ENCODE results near the gene AMIGO1. TPM values are rescaled to one million over a fixed set of nuclear protein-coding genes. Genes with fewer than 3 reads are reported as not detected.

The AMIGO1 gene
- total and polyA plus RNA-seq, 2 of the 8 experiments (the other 6 are each of a cell fraction or from before 2014, with no cell fraction given) = 1.5 to 2.7 TPM

GRCh38 chr1:109476825-109477224 is 32.7 kb downstream of the AMIGO1 start:
- H3K14ac ChIP-seq (ENCODE audit: insufficient read length) = no peak overlapping the region
- H3K56ac ChIP-seq (replicated peaks; ENCODE audit: insufficient read length, low read depth, low read length) = no peak overlapping the region
- H2BK5ac ChIP-seq (ENCODE audit: low read depth, low read length) = no peak overlapping the region
- H4K91ac ChIP-seq (replicated peaks; ENCODE audit: insufficient read length, low read length) = no peak overlapping the region
- no peaks in the 10 kb centered on the region for H3K36me3 ChIP-seq (ENCODE audit: control insufficient read depth in 2 of 4, insufficient read depth in 4 of 4, low read length in 3 of 4)
- H2BK15ac ChIP-seq (ENCODE audit: low read length) = no peak overlapping the region
- H3K9me3 ChIP-seq (ENCODE audit: insufficient read depth in 2 of 2, low read depth in 1 of 2, low read length in 1 of 2) = no peaks in the 10 kb centered on the region
- H3K27me3 ChIP-seq (replicated peaks in 1 of 4; ENCODE audit: control insufficient read depth in 3 of 4, extremely low read depth in 1 of 4, insufficient read depth in 3 of 4, low read length in 3 of 4) = peaks cover 0 to 5% (median under 1%) of the 10 kb centered on the region in 4 experiments; a peak in 3 of 7 replicates
- no peak overlapping the region for H2AFZ ChIP-seq (ENCODE audit: low read length)
- no peak overlapping the region for H3K27ac ChIP-seq (ENCODE audit: low read depth, low read length)
- ChIA-PET POLR2A (ENCODE audit: partially characterized antibody) (no interaction called here), CTCF (ENCODE audit: partially characterized antibody) (interaction anchor here (0.6 to 9.8 kb wide), 5 partner anchors 15 to 500 kb away, joined by 3 to 95 read pairs (median 3); partner anchors contain the start of gene CYB561D1)
- WGBS, 2 experiments (ENCODE audit: extremely low coverage in 1 of 2, insufficient coverage in 1 of 2, insufficient read length in 1 of 2, insufficient replicate concordance in 2 of 2, low coverage in 1 of 2, low lambda C conversion rate in 2 of 2, missing lambda C conversion rate in 1 of 2) = 89% methylated on average over 8 of the region's 8 CpGs; no CpG with 5 or more reads in 1 of the 2 experiments
- no peak overlapping the region for H2AK5ac ChIP-seq (ENCODE audit: low read depth, low read length)
- H4K8ac ChIP-seq (ENCODE audit: extremely low read depth, insufficient read depth, low read length) = no peak overlapping the region
- H3K79me2 ChIP-seq (ENCODE audit: control insufficient read depth in 1 of 2, insufficient read depth in 2 of 2, low read length in 2 of 2) = no peaks in the 10 kb centered on the region
- H3K9ac ChIP-seq (replicated peaks in 1 of 4; ENCODE audit: extremely low read depth in 1 of 4, low read depth in 3 of 4, low read length in 3 of 4) = no peak overlapping the region
- H2BK20ac ChIP-seq (ENCODE audit: low read length) = no peak overlapping the region
- DNase-seq (ENCODE audit: low read depth in 1 of 2, low spot score in 2 of 2) (no peak), FAIRE-seq (no peak)
- peaks cover 0 to 2% of the 10 kb centered on the region in 2 experiments for H4K20me1 ChIP-seq (replicated peaks in 1 of 2; ENCODE audit: control insufficient read depth in 1 of 2, insufficient read depth in 2 of 2, low read length in 2 of 2)
- H3K4me1 ChIP-seq (replicated peaks in 1 of 4; ENCODE audit: control insufficient read depth in 3 of 4, insufficient read depth in 4 of 4, low read length in 3 of 4) = no peaks in the 10 kb centered on the region
- H3K23ac ChIP-seq (ENCODE audit: insufficient read length) = no peak overlapping the region
- H2BK12ac ChIP-seq (ENCODE audit: low read depth, low read length) = no peak overlapping the region
- no peak overlapping the region for H3K18ac ChIP-seq (ENCODE audit: extremely low read depth, low read length)
- no peak overlapping the region for H3K4ac ChIP-seq (replicated peaks; ENCODE audit: insufficient read length, low read depth, low read length)
- H3K79me1 ChIP-seq (ENCODE audit: low read depth, low read length) = no peaks in the 10 kb centered on the region
- H3K4me2 ChIP-seq (ENCODE audit: insufficient read depth in 1 of 2, low read depth in 2 of 2, low read length in 2 of 2) = no peak overlapping the region
- H3K23me2 ChIP-seq (ENCODE audit: low read depth, low read length) = no peaks in the 10 kb centered on the region
- no peak overlapping the region for H3K4me3 ChIP-seq (ENCODE audit: extremely low read depth in 1 of 4, insufficient read depth in 2 of 4, low read depth in 3 of 4, low read length in 4 of 4)
- H4K5ac ChIP-seq (ENCODE audit: insufficient read length, low read depth, low read length) = no peak overlapping the region
- TF ChIP-seq USF2 (IDR thresholded peaks at IDR 0.05; ENCODE audit: low read length) (no peak), RBBP5 (IDR thresholded peaks at IDR 0.05; ENCODE audit: borderline replicate concordance, low read depth, low read length) (no peak)
- H2BK120ac ChIP-seq (replicated peaks; ENCODE audit: low read depth, low read length) = no peak overlapping the region
